Lower leg skin (tissue), 3 donors: ENCODE data around the gene NRXN3.

Experiments
- POLR2A ChIP-seq, 2 donors: fragments of 450-650 bp; IDR thresholded peaks; one replicate each; pipeline ENCODE4 v1.6.1; 2016 to 2017; ENCODE audit warnings: antibody characterized with exemption in 2 of 2, mild to moderate bottlenecking in 1 of 2, moderate library complexity in 1 of 2
- TF ChIP-seq, protein P1 (sequence below), 3 donors: fragments of 450-650 bp; IDR thresholded peaks; one replicate each; pipeline ENCODE4 v1.5.1; 2016; ENCODE audit warnings: antibody characterized with exemption in 3 of 3, mild to moderate bottlenecking in 3 of 3, moderate library complexity in 2 of 3

- TF ChIP-seq, protein P1, sequence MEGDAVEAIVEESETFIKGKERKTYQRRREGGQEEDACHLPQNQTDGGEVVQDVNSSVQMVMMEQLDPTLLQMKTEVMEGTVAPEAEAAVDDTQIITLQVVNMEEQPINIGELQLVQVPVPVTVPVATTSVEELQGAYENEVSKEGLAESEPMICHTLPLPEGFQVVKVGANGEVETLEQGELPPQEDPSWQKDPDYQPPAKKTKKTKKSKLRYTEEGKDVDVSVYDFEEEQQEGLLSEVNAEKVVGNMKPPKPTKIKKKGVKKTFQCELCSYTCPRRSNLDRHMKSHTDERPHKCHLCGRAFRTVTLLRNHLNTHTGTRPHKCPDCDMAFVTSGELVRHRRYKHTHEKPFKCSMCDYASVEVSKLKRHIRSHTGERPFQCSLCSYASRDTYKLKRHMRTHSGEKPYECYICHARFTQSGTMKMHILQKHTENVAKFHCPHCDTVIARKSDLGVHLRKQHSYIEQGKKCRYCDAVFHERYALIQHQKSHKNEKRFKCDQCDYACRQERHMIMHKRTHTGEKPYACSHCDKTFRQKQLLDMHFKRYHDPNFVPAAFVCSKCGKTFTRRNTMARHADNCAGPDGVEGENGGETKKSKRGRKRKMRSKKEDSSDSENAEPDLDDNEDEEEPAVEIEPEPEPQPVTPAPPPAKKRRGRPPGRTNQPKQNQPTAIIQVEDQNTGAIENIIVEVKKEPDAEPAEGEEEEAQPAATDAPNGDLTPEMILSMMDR (IDR thresholded peaks at IDR 0.05): no peak
- no peak for TF ChIP-seq POLR2A (IDR thresholded peaks at IDR 0.05)
Measured at GRCh38 chr14:78308079-78308478, 137.9 kb downstream of the NRXN3 start.
